Stimulated activated naive CD8-positive, alpha-beta T cell treated with anti-CD3 and anti-CD28 coated beads, Interleukin-15, Interleukin-2, amounts not matched to agents 100 ng/mL and 50 ng/mL, for 24 hours (primary cell): ENCODE results near the gene SLC47A2.

Experiments used
- H3K27ac Mint-ChIP-seq: one replicate; pipeline ENCODE4 v1.8.0; 2021; ENCODE audit warnings: mild to moderate bottlenecking, mixed read lengths
- H3K27me3 Mint-ChIP-seq: one replicate; pipeline ENCODE4 v1.8.0; 2021; ENCODE audit warnings: mixed read lengths
- H3K36me3 Mint-ChIP-seq: one replicate; pipeline ENCODE4 v1.8.0; 2021; ENCODE audit warnings: low read depth, mixed read lengths
- H3K4me1 Mint-ChIP-seq: one replicate; pipeline ENCODE4 v1.8.0; 2021; ENCODE audit warnings: low read depth, mixed read lengths
- H3K4me3 Mint-ChIP-seq: one replicate; pipeline ENCODE4 v1.8.0; 2021; ENCODE audit warnings: mild to moderate bottlenecking, mixed read lengths
- H3K9me3 Mint-ChIP-seq: one replicate; pipeline ENCODE4 v1.8.0; 2021; ENCODE audit warnings: mixed read lengths

SLC47A2 gene

DNA sequence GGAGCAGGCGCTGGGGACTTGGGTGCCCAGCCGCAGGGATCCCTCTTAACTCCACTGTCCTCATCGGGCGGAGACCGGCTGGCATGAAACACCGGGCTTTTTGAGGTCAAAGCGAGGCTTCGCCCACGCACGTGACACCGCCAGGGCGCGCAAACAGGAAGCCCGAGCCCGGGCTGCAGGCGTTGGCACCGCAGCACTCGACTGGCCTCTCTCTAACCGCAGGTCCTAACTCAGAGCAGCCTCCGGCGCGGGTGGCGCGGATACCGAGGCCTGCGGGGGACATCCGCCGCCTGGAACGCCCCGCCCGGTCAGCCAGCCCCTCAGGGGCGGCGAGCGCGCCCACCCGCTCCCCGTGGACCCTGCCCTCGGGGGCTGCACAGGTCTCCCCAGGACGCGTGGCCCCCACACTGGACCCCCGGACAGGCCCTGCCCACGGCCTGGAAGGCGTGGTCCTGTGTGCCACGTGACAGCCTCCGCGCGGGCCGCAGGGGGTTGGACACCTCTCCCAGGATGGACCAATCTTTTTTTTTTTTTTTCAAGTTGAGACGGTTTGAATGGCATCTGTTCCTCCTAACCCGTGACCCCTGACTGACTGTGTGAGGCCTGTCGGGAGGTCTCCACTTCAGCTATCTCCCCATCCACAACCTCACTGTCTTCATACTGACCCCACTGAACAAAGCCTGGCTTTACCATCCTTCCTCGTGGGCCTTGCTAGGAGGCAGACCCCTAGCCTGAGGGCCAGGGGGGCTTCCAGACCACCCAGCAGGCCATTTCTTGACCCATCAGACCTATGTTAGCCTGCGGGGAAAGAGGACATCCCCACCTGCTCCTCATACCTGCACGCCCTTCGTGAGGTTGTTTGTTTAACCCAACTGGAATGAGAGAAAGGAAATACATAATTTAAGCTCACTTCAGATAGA lies 8.4 kb upstream of the SLC47A2 start:
- peak overlapping the region; percentile 40 for H3K4me3 Mint-ChIP-seq
- peak overlapping the region; percentile 28 for H3K27ac Mint-ChIP-seq
- H3K9me3 Mint-ChIP-seq = no peaks in the 10 kb centered on the region
- peaks cover 18% of the 10 kb centered on the region for H3K4me1 Mint-ChIP-seq
- no peaks in the 10 kb centered on the region for H3K36me3 Mint-ChIP-seq
- H3K27me3 Mint-ChIP-seq = peaks cover 8% of the 10 kb centered on the region

DNA sequence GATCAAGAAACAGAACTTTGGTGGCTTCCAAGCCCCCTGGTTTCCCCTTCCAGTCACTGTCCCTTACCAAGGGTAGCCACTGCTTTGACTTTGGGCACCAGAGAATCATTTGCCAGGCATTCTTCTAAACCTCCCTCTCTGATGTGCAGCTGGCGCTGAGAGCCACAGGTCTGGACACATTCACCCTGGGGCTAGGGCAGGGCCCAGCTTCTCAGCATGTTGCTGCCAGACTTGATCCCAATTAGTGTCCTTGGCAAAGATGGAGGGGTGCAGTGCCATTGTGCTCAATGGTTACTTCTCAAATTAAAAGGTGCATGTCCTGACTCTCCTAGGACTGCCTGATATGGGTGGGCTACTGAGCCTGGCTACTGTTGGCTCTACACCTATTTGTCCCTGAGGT lies 7.6 kb upstream of the SLC47A2 start:
- Mint-ChIP-seq H3K27me3 (peaks cover 8% of the 10 kb centered on the region), H3K9me3 (no peaks in the 10 kb centered on the region), H3K4me3 (no peak overlapping the region), H3K4me1 (peaks cover 18% of the 10 kb centered on the region), H3K36me3 (no peaks in the 10 kb centered on the region), H3K27ac (no peak overlapping the region)

DNA sequence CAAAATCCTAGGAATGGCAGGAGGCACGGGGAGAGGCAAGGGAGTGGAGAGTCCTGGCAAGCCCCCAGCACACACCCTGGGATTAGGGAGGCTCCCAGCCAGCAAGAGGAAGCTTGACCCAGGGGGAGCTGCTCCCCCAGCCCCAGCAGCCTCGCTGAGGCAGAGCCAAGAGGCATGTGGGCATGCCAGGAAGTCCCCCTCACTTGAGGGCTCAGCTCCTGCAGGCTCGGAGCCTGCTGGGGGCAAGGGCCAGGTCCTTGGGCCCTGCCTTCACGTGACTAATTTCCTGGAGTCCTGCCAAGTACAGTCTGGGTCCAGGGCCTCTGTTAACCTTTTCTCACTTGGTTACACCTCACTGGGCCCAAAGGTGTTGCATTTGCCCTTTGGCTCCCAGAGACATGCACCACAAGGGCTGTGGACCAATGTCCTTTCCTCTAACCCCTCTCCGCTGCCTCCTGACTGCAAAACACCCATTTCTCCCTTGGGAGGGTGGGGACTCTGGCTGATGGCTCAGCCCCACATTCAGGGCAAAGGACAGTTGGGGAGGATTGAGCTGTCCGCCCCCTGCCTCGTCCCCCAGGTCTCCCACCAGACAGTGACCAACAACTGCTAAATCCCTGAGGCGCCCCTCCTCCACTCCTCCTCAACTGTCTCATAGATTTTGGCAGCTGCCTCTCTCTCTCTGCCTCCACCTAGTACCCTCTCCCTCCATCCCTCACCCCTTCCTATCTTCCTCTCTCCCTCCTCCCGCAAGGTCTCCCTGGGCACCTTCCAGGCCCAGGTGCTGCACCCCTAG lies 4.4 kb upstream of the SLC47A2 start:
- Mint-ChIP-seq H3K27me3 (peaks cover 8% of the 10 kb centered on the region), H3K36me3 (no peaks in the 10 kb centered on the region), H3K9me3 (no peaks in the 10 kb centered on the region), H3K4me3 (no peak overlapping the region), H3K4me1 (peaks cover 18% of the 10 kb centered on the region), H3K27ac (no peak overlapping the region)

GRCh38 chr17:19720210-19720475 lies 3.8 kb upstream of the SLC47A2 start:
- Mint-ChIP-seq H3K27ac (no peak overlapping the region), H3K36me3 (no peaks in the 10 kb centered on the region), H3K4me3 (no peak overlapping the region), H3K27me3 (peaks cover 2% of the 10 kb centered on the region), H3K4me1 (peaks cover 11% of the 10 kb centered on the region), H3K9me3 (no peaks in the 10 kb centered on the region)

DNA sequence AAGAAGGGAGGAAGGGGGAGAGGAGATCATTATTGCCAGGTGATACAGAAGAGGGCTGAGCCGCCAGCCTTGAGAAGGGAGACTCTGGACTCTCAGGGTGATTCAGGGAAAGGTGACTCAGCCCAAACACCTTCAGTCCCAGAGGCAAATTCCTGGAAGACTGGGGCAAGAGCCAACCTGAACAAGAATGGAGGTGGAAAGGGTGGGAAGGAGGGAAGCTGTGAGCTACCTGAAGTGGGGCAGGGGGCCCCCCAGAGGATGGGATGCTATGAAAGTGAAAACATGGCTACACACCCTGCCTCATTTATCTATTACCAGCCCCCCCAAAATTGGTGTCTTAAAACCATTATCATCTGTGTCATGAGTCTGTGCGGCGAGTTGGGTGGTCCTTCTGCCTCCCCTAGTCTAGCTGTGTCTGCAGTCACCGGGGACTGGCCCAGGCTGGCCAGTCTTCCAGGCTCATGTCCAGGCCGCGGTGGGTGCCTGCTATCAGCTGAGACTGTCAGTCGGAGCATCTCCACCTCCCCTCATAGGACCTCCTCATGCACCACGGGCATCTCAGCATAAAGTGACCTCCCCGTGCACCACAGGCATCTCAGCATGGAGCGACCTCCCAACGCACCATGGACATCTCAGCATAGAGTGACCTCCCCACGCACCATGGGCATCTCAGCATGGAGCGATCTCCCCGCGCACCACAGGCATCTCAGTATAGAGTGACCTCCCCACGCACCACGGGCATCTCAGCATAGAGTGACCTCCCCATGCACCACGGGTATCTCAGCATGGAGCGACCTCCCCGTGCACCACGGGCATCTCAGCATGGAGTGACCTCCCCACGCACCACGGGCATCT lies 3.2 kb upstream of the SLC47A2 start:
- Mint-ChIP-seq H3K4me3 (no peak overlapping the region), H3K27ac (peak overlapping the region; percentile 34), H3K36me3 (no peaks in the 10 kb centered on the region), H3K4me1 (peaks cover 8% of the 10 kb centered on the region), H3K9me3 (no peaks in the 10 kb centered on the region), H3K27me3 (no peaks in the 10 kb centered on the region)

DNA sequence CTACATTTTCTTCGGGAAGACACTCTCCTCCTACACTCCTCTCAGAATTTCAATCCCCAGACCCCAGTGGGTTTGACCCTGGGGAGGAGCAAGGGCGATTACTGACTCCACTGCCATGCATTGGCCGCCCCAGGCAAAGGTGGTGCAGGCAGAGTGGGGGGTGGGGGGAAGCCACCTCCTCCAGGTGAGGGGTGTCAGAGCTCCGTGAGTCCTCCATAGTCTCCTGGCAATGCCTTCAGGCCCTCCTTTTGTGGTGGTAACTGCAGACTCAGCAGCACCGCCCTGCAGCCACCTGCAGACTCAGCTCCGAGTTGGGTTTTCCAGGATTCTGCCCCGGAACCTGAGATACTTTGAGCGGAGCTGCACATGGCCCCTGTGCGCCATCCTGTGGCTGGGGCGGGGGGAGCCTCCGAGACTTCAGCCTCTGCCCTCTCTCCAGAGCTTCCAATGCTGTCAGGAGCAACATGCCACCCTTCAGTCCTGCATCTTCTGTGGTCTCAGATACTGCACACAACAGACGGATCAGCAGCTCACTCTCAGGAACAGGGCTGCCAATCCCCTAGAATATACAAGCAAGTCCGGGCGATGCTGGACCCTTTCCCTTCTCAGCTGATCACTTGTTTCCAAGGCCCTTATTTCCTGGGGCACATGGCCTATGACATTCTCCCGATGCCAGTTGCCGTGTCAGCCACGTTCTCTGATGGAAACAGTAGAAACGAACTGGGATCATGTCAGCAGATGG lies 2.4 kb upstream of the SLC47A2 start:
- no peak overlapping the region for H3K4me3 Mint-ChIP-seq
- H3K27ac Mint-ChIP-seq = no peak overlapping the region
- H3K36me3 Mint-ChIP-seq = no peaks in the 10 kb centered on the region
- H3K27me3 Mint-ChIP-seq = no peaks in the 10 kb centered on the region
- no peaks in the 10 kb centered on the region for H3K9me3 Mint-ChIP-seq
- peaks cover 1% of the 10 kb centered on the region for H3K4me1 Mint-ChIP-seq

DNA sequence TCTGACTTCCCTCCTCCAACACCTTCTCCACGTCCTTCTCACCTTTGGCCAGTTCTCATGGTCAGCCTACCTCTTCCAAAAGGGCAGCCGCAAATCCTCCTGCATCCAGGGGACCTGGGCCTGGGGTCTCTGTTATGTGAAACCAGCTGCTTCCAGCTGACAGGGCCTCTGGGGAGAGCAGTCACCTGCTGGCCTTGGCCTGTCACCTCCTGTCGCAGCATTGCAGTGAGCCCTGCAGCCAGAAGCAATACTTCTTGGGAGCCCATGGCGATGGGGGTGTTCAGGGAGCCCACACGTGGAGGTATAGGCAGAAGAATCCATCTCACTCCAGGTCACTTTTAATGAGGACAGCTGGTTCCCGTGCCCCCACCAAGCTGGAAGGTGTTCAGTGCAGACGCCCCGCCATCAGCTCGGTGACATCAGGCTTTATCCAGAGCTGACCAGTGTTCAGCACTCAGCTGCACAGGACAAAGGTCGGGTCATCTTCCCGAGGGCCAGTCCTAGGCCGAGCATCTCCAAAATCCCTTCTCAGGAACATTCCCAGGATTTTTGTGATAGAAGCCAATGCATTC lies 1.7 kb upstream of the SLC47A2 start:
- Mint-ChIP-seq H3K4me1 (no peaks in the 10 kb centered on the region), H3K27ac (no peak overlapping the region), H3K9me3 (no peaks in the 10 kb centered on the region), H3K27me3 (no peaks in the 10 kb centered on the region), H3K36me3 (no peaks in the 10 kb centered on the region), H3K4me3 (no peak overlapping the region)

DNA sequence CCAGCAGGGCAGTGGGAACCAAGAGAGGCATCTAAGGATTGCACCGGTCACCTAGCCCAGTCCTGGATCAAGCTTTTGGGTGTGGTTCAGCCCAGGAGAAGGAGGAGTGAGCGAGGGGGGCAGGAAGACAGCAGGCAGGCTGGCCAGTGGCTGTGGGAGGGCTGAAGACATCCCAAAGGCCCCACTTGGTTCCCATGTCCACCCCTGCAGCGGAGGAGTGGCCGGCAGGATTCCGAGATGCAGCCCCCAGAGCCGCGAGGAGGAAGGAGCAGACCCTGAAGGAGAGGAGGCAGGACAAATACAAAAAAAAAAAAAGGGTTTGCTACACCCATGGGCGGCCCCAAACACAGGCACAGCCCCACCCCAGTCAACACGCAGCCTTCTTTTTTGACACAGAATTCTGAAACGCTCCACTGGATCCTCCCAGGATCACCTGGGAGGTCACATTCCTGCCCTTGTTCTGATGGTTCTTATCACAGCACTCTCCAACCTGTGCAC lies 1.1 kb upstream of the SLC47A2 start:
- no peaks in the 10 kb centered on the region for H3K27me3 Mint-ChIP-seq
- H3K27ac Mint-ChIP-seq = peak overlapping the region; percentile 33
- no peaks in the 10 kb centered on the region for H3K9me3 Mint-ChIP-seq
- no peaks in the 10 kb centered on the region for H3K4me1 Mint-ChIP-seq
- no peaks in the 10 kb centered on the region for H3K36me3 Mint-ChIP-seq
- H3K4me3 Mint-ChIP-seq = no peak overlapping the region

- Mint-ChIP-seq H3K4me3 (no peak overlapping the region), H3K27ac (no peak overlapping the region), H3K27me3 (no peaks in the 10 kb centered on the region), H3K9me3 (no peaks in the 10 kb centered on the region), H3K36me3 (no peaks in the 10 kb centered on the region), H3K4me1 (no peaks in the 10 kb centered on the region)
Measured at GRCh38 chr17:19717031-19717360, 612 bp upstream of the SLC47A2 start.

DNA sequence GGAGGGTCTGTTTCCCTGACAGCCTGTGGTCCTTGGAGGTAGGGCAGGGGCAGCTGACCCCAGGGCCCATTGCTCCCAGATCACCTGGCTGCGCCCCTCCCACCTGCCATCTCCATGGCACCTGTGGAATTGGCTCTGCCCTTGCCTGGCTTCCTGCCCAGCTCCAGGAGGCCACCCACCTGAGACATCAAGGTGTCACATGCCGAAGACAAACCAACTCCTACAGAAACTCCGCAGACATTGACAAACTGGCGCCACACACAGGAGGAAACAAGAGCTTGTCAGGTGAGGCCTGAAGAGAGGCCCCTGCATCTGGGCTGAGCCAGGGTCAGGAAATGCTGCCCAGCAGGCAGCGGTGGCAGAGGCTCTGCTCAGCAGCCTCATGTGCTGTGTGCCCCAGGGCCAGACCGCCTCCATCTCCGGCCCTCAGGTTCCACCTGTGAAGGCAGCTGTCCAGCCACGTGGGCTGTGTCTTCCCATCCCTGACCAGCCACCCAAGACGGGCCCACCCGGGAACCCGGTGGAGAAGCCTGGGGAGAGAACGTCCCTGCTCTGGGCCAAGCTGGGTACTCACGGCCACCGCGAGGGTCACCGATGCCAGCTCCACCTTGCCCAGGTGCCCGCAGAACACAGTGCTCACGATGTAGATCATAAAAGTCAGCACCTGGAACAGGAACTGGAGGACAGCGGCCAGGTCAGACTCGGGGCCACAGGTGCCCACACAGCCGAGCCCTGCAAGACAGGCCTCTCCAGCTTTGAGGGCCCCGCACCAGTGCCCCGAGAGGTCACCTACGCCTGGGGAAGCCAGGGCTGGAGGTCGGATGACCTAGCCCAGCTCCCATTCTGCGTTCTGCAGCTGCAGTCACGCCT lies 1.6 kb downstream of the SLC47A2 start:
- Mint-ChIP-seq H3K27ac (no peak overlapping the region), H3K36me3 (no peaks in the 10 kb centered on the region), H3K4me1 (no peaks in the 10 kb centered on the region), H3K4me3 (no peak overlapping the region), H3K27me3 (no peaks in the 10 kb centered on the region), H3K9me3 (no peaks in the 10 kb centered on the region)

DNA sequence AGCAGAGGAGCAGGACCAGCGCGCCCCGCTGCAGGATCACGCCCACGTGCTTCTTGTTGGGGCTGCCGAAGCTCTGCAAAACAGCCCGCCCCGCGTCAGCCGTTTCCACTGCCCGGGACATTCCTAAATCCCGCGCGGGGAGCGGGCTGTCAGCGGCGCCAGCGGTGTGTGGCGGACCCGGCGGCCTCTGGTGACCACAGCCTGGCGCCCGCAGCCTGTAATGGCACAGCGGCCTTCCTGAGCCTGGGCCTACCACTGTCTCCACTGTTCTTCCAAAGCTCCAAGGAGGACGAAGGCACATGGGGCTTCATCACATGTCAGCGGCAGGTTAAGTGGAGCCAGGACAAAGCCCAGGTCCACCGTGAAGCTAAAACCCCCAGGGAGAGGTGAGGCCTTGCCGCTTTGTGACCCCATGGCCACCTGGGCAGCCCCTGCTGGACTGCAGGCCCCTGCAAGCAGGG lies 2.5 kb downstream of the SLC47A2 start:
- no peak overlapping the region for H3K27ac Mint-ChIP-seq
- H3K4me3 Mint-ChIP-seq = no peak overlapping the region
- no peaks in the 10 kb centered on the region for H3K9me3 Mint-ChIP-seq
- H3K27me3 Mint-ChIP-seq = no peaks in the 10 kb centered on the region
- H3K4me1 Mint-ChIP-seq = no peaks in the 10 kb centered on the region
- H3K36me3 Mint-ChIP-seq = no peaks in the 10 kb centered on the region

DNA sequence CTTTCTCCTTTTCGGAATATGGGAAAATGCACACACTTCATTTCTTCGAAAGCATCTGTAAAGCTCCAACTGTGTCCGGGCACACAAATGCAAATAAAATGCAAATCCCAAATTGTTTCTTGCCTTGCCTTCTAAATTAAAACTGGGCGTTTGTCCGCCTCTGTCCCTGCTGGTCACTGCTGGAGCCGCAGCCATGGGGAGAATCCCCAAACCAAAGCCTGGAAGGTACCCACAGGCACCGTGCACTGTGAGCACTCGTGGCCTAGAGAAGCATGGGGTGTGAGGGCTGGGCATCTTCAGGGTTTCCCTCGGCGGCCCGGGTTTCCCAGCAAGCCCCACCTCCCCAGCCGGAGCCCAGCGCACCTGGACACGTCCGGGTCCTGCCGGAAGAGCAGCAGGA lies 2.9 kb downstream of the SLC47A2 start:
- H3K27ac Mint-ChIP-seq = no peak overlapping the region
- H3K4me3 Mint-ChIP-seq = no peak overlapping the region
- no peaks in the 10 kb centered on the region for H3K36me3 Mint-ChIP-seq
- H3K9me3 Mint-ChIP-seq = no peaks in the 10 kb centered on the region
- no peaks in the 10 kb centered on the region for H3K4me1 Mint-ChIP-seq
- H3K27me3 Mint-ChIP-seq = no peaks in the 10 kb centered on the region

DNA sequence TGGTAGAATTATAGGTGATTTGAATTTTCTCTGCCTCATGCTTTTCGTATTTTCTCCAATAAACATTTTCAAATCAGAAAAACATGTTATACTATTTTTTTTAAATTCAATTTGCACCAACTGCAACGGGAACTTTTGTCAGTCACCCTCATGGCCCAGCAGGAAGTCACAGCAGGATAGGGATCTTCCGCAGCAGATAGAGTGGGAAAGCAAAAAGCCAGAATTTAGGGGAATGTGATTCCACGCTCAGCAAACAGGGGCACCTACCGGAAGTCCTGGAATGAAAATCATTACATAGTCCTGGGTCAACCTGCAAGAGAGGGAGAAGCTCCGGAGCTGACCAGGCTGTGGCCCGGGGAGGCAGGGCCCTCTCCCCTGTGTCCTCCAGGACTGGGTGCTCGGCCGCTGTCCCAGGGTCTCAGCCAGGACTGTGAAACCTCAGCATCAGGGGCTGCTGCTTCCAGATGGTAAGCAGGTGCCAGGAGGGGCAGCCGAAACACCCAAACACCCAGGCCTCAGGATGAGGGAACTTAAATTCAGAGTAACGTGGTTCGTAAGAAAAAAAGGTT lies 3.9 kb downstream of the SLC47A2 start:
- Mint-ChIP-seq H3K9me3 (no peaks in the 10 kb centered on the region), H3K27ac (no peak overlapping the region), H3K4me3 (no peak overlapping the region), H3K4me1 (no peaks in the 10 kb centered on the region), H3K27me3 (no peaks in the 10 kb centered on the region), H3K36me3 (no peaks in the 10 kb centered on the region)
